CD4-positive, alpha-beta memory T cell (primary cell): Measurements from ENCODE around the gene KDM4E. TPM values are rescaled to one million over a fixed set of nuclear protein-coding genes. Genes with fewer than 3 reads are reported as not detected.

Source experiments
- CTCF ChIA-PET: fragments of 350-600 bp; sonication (Branson Sonifier 250); formaldehyde crosslinking; loops from one replicate; lab custom pipeline; 2021; ENCODE audit warnings: inconsistent platforms; ENCODE audit not compliant: partially characterized antibody; lab: Charles Lee
- POLR2A ChIA-PET: fragments of 350-600 bp; sonication (Branson Sonifier 250); formaldehyde crosslinking; loops from one replicate; lab custom pipeline; 2021; ENCODE audit not compliant: partially characterized antibody; lab: Charles Lee
- DNase-seq, 5 donors: peaks; one replicate each; pipeline versions ENCODE4 v3.0.0 to v3.0.0-alpha.2; 2020 to 2022; ENCODE audit warnings: mixed read lengths in 1 of 5
- H3K27ac ChIP-seq: one replicate; pipeline ENCODE4 v1.7.0; 2013; ENCODE audit warnings: low read depth, low read length
- H3K27me3 ChIP-seq: 2 replicates; pipeline ENCODE4 v1.7.0; 2013; ENCODE audit warnings: mild to moderate bottlenecking, low read length, moderate library complexity; ENCODE audit not compliant: insufficient read depth
- H3K36me3 ChIP-seq: 2 replicates; pipeline ENCODE4 v1.7.0; 2013; ENCODE audit warnings: mild to moderate bottlenecking, low read length, moderate library complexity; ENCODE audit not compliant: insufficient read depth
- H3K4me1 ChIP-seq: 2 replicates; pipeline ENCODE4 v1.7.0; 2013; ENCODE audit warnings: mild to moderate bottlenecking, low read length, moderate library complexity; ENCODE audit not compliant: insufficient read depth
- H3K4me3 ChIP-seq, 2 donors: one replicate each; pipeline ENCODE4 v1.7.0; 2013; ENCODE audit warnings: low read length in 2 of 2, mild to moderate bottlenecking in 1 of 2
- H3K9me3 ChIP-seq, 2 donors: one replicate each; pipeline ENCODE4 v1.7.0; 2013; ENCODE audit warnings: low read length in 2 of 2, control low read depth in 1 of 2; ENCODE audit not compliant: control insufficient read depth in 1 of 2
- H3K27ac Mint-ChIP-seq, 7 donors: one replicate each; pipeline ENCODE4 v1.8.0; 2020 to 2021; ENCODE audit warnings: mixed read lengths in 7 of 7, mild to moderate bottlenecking in 6 of 7, inconsistent platforms in 3 of 7, moderate library complexity in 3 of 7
- H3K27me3 Mint-ChIP-seq, 2 donors: one replicate each; pipeline ENCODE4 v1.8.0; 2020 to 2021; ENCODE audit warnings: mixed read lengths in 2 of 2
- H3K36me3 Mint-ChIP-seq, 2 donors: one replicate each; pipeline ENCODE4 v1.8.0; 2020 to 2021; ENCODE audit warnings: mixed read lengths in 2 of 2, inconsistent platforms in 1 of 2, mild to moderate bottlenecking in 1 of 2
- H3K4me1 Mint-ChIP-seq, 4 donors: one replicate each; pipeline ENCODE4 v1.8.0; 2020 to 2021; ENCODE audit warnings: mixed read lengths in 4 of 4, mild to moderate bottlenecking in 1 of 4
- H3K4me3 Mint-ChIP-seq, 8 donors: one replicate each; pipeline ENCODE4 v1.8.0; 2020 to 2021; ENCODE audit warnings: mixed read lengths in 8 of 8, mild to moderate bottlenecking in 7 of 8, moderate library complexity in 6 of 8, inconsistent platforms in 3 of 8
- H3K9me3 Mint-ChIP-seq, 8 donors: one replicate each; pipeline ENCODE4 v1.8.0; 2020 to 2021; ENCODE audit warnings: mixed read lengths in 8 of 8, mild to moderate bottlenecking in 5 of 8, inconsistent platforms in 3 of 8, moderate library complexity in 1 of 8
- intact Hi-C: fragments of 100-400 bp; cut with micrococcal nuclease; formaldehyde crosslinking; loops from one replicate; pipeline ENCODE4 v1.15.1; 2023
- polyA plus RNA-seq, 2 donors: library from polyadenylated mRNA; unstranded; fragments of 300-500 nt; fragmentation: Illumina TruSeq; gene quantifications; one replicate each; pipeline ENCODE4 v1.2.3, GENCODE V29; 2021
- total RNA-seq, 2 experiments: library from RNA; stranded (reverse); gene quantifications; one replicate each; pipeline ENCODE4 v1.2.3, GENCODE V29; 2021

KDM4E gene
- total and polyA plus RNA-seq, 4 experiments from 2014 or later: not detected

DNA sequence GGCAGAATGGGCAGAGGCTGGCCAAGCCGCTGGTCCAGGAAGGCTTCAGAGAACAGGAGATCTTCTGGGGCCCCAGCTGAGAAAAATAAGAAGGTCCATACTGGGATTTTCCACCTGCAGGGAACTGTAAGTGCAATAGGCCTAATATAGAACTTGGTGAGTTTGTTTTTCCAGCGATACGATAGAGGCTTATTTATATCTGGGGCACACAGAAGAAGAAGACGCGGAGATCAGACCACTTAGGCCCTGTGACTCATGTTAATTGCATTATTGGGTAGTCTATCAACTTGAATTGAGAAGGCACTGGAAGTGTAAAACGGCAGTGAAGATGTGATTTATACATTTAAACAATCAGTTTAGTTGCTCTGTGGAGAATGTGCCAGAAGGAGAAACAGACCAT is 34.0 kb downstream of the KDM4E start:
- CTCF ChIA-PET: no interaction called here

GRCh38 chr11:95065336-95065735 is 40.3 kb downstream of the KDM4E start:
- Histone ChIP-seq H3K4me1 (peaks cover 21% of the 10 kb centered on the region), H3K36me3 (no peaks in the 10 kb centered on the region), H3K9me3 (no peaks in the 10 kb centered on the region), H3K27me3 (no peaks in the 10 kb centered on the region), H3K4me3 (no peak overlapping the region), H3K27ac (no peak overlapping the region)
- intact Hi-C loops: loop anchor here (5.0 kb wide), 4 partner anchors 573 to 1868 kb away; partner anchors contain the start of genes ANKRD49, MRE11 and SLC36A4
- no peak for DNase-seq
- Mint-ChIP-seq H3K36me3 (peaks cover 4 to 13% of the 10 kb centered on the region in 2 donors), H3K4me3 (no peak overlapping the region), H3K4me1 (peaks cover 10 to 24% (median 17%) of the 10 kb centered on the region in 4 donors), H3K27ac (no peak overlapping the region), H3K9me3 (no peaks in the 10 kb centered on the region), H3K27me3 (peaks cover 0 to 8% of the 10 kb centered on the region in 2 donors)
- CTCF ChIA-PET: interaction anchor here (1.0 to 10.0 kb wide), 2 partner anchors 24 to 85 kb away, joined by 3 to 167 read pairs; no protein-coding TSS in a partner anchor
- POLR2A ChIA-PET: interaction anchor here (6.4 to 13.9 kb wide), 2 partner anchors 27 to 86 kb away, joined by 138 to 376 read pairs; partner anchors contain the start of gene ENDOD1

More for the DNA sequence above, 34.0 kb downstream of the KDM4E start:
- H3K36me3 ChIP-seq: no peaks in the 10 kb centered on the region
- H3K4me1 ChIP-seq: no peaks in the 10 kb centered on the region
- Mint-ChIP-seq H3K36me3 (peaks cover 0 to 3% of the 10 kb centered on the region in 2 donors), H3K4me3 (no peak overlapping the region), H3K27ac (no peak overlapping the region), H3K4me1 (no peaks in the 10 kb centered on the region), H3K27me3 (peaks cover 17 to 18% of the 10 kb centered on the region in 2 donors), H3K9me3 (no peaks in the 10 kb centered on the region)
- no peaks in the 10 kb centered on the region for H3K9me3 ChIP-seq
- H3K27ac ChIP-seq: no peak overlapping the region
- peaks cover 5% of the 10 kb centered on the region for H3K27me3 ChIP-seq
- H3K4me3 ChIP-seq: no peak overlapping the region
- DNase-seq: no peak
- intact Hi-C loops: no loop called here
- POLR2A ChIA-PET: interaction anchor here (1.8 kb wide), 1 partner anchor 9 kb away, joined by 12 read pairs; the partner anchor contains the start of gene SRSF8

- H3K27me3 Mint-ChIP-seq: peaks cover 0 to 3% of the 10 kb centered on the region in 2 donors
Measured at GRCh38 chr11:95066716-95067038, 41.6 kb downstream of the KDM4E start, which contains the start of gene SRSF8. SRSF8 (plus strand) TSS chr11:95066919; CDS start chr11:95067227, 308 bp downstream.

GRCh38 chr11:95067039-95067840 is 42.2 kb downstream of the KDM4E start:
- H3K9me3 Mint-ChIP-seq: no peaks in the 10 kb centered on the region
- peaks cover 20 to 35% (median 29%) of the 10 kb centered on the region in 4 donors for H3K4me1 Mint-ChIP-seq
- ChIA-PET POLR2A (interaction anchor here (0.6 to 13.9 kb wide), 40 partner anchors 9 to 1327 kb away, joined by 3 to 376 read pairs (median 4); partner anchors contain the start of genes C11orf54, CCDC82, CEP57 and CWC15), CTCF (interaction anchor here (0.7 to 10.0 kb wide), 24 partner anchors 9 to 1327 kb away, joined by 3 to 167 read pairs (median 5); partner anchors contain the start of genes CWC15, ENDOD1, FAM76B and KDM4D)
- Histone ChIP-seq H3K4me3 (peak overlapping the region; percentile 92 to 96), H3K27me3 (no peaks in the 10 kb centered on the region), H3K27ac (peak overlapping the region; percentile 95), H3K36me3 (no peaks in the 10 kb centered on the region), H3K9me3 (no peaks in the 10 kb centered on the region), H3K4me1 (peaks cover 32% of the 10 kb centered on the region)
- intact Hi-C loops: loop anchor here (1.0 to 5.0 kb wide), 6 partner anchors 94 to 1870 kb away; partner anchors contain the start of genes ANKRD49, CWC15, KDM4D and MRE11
- peaks cover 0 to 3% of the 10 kb centered on the region in 2 donors for H3K27me3 Mint-ChIP-seq
- peak; percentile 72 to 80 (median 78) for DNase-seq
- peak overlapping the region; percentile 94 to 98 (median 96) for H3K27ac Mint-ChIP-seq
- H3K4me3 Mint-ChIP-seq: peak overlapping the region; percentile 94 to 98 (median 96)
- H3K36me3 Mint-ChIP-seq: peaks cover 10 to 18% of the 10 kb centered on the region in 2 donors

More at GRCh38 chr11:95066716-95067038, 41.6 kb downstream of the KDM4E start, which contains the start of gene SRSF8:
- Mint-ChIP-seq H3K27ac (peak within 1 kb of the TSS; percentile 94 to 98 (median 96)), H3K9me3 (no peaks in the 10 kb centered on the region), H3K4me1 (peaks cover 20 to 33% (median 27%) of the 10 kb centered on the region in 4 donors), H3K36me3 (peaks cover 10 to 18% of the 10 kb centered on the region in 2 donors), H3K4me3 (peak within 1 kb of the TSS; percentile 94 to 98 (median 96))
- Histone ChIP-seq H3K36me3 (no peaks in the 10 kb centered on the region), H3K9me3 (no peaks in the 10 kb centered on the region), H3K4me1 (peaks cover 32% of the 10 kb centered on the region), H3K27me3 (no peaks in the 10 kb centered on the region), H3K27ac (peak within 1 kb of the TSS; percentile 95), H3K4me3 (peak within 1 kb of the TSS; percentile 92 to 96)
- ChIA-PET POLR2A (interaction anchor here (0.6 to 13.9 kb wide), 24 partner anchors 8 to 1325 kb away, joined by 3 to 376 read pairs (median 10); partner anchors contain the start of genes C11orf54, CCDC82, CEP57 and CWC15), CTCF (interaction anchor here (0.8 to 10.0 kb wide), 20 partner anchors 9 to 1327 kb away, joined by 3 to 167 read pairs (median 6); partner anchors contain the start of genes CWC15, ENDOD1, FAM76B and KDM4D)
- intact Hi-C loops: loop anchor here (1.0 to 5.0 kb wide), 6 partner anchors 93 to 1869 kb away; partner anchors contain the start of genes ANKRD49, CWC15, KDM4D and MRE11
- DNase-seq: no peak

DNA sequence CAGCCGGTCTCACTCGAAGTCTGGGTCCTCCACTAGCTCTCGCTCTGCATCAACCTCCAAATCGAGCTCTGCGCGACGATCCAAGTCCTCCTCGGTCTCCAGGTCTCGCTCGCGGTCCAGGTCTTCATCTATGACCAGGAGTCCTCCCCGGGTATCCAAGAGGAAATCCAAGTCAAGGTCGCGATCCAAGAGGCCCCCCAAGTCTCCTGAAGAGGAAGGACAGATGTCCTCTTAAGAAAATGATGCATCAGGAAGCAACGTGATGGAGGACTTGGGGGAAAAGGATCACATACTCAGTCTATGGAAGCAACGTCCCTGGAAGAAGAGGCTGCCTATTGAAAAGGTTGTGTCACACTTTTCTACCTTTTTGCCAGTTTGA is 42.8 kb downstream of the KDM4E start:
- CTCF ChIA-PET: interaction anchor here (0.7 to 10.0 kb wide), 21 partner anchors 8 to 839 kb away, joined by 3 to 167 read pairs (median 7); partner anchors contain the start of genes CWC15, ENDOD1, FAM76B and KDM4D
- no peaks in the 10 kb centered on the region for H3K9me3 ChIP-seq
- DNase-seq: no peak
- peak overlapping the region; percentile 92 to 96 for H3K4me3 ChIP-seq
- H3K27me3 Mint-ChIP-seq: peaks cover 0 to 1% of the 10 kb centered on the region in 2 donors
- POLR2A ChIA-PET: interaction anchor here (0.6 to 13.9 kb wide), 36 partner anchors 9 to 1328 kb away, joined by 3 to 376 read pairs (median 5); partner anchors contain the start of genes C11orf54, CCDC82, CEP57 and CWC15
- intact Hi-C loops: loop anchor here (1.0 to 5.0 kb wide), 11 partner anchors 21 to 1871 kb away; partner anchors contain the start of genes ANKRD49, CWC15, ENDOD1 and FAM76B
- H3K36me3 ChIP-seq: no peaks in the 10 kb centered on the region
- H3K4me1 ChIP-seq: peaks cover 32% of the 10 kb centered on the region
- H3K27ac ChIP-seq: peak overlapping the region; percentile 95
- no peaks in the 10 kb centered on the region for H3K27me3 ChIP-seq
- H3K4me1 Mint-ChIP-seq: peaks cover 20 to 41% (median 34%) of the 10 kb centered on the region in 4 donors
- peak overlapping the region; percentile 93 to 98 (median 94) for H3K27ac Mint-ChIP-seq
- H3K4me3 Mint-ChIP-seq: peak overlapping the region; percentile 94 to 98 (median 96)
- H3K36me3 Mint-ChIP-seq: peaks cover 10 to 18% of the 10 kb centered on the region in 2 donors
- H3K9me3 Mint-ChIP-seq: no peaks in the 10 kb centered on the region

DNA sequence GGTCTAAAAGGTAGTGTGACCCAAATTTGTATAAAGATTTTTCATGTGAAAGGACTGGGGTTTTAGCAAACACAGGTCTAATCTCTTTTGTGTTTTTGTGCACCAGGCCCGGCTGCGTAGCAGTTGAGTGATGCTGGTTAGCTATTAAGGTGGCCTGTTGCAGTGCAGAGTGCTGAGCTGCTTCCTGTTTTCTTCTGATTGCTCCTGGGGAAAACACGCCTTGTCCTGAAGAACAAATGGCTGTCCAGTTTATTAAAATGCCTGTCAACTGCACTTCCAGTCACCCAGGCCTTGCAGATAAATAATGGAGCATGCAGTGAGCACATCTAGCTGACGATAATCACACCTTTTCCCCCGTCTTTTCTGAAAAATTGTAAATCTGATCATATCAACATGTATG is 43.5 kb downstream of the KDM4E start:
- H3K9me3 Mint-ChIP-seq: no peaks in the 10 kb centered on the region

More for the DNA sequence above, 43.5 kb downstream of the KDM4E start:
- H3K9me3 ChIP-seq: no peaks in the 10 kb centered on the region
- H3K4me3 Mint-ChIP-seq: peak overlapping the region; percentile 94 to 98 (median 96)
- H3K36me3 Mint-ChIP-seq: peaks cover 10 to 18% of the 10 kb centered on the region in 2 donors
- ChIA-PET POLR2A (interaction anchor here (0.7 to 13.9 kb wide), 26 partner anchors 8 to 1327 kb away, joined by 3 to 376 read pairs (median 8); partner anchors contain the start of genes C11orf54, CCDC82, CEP57 and CWC15), CTCF (interaction anchor here (0.6 to 10.0 kb wide), 13 partner anchors 8 to 721 kb away, joined by 3 to 167 read pairs (median 11); partner anchors contain the start of genes CEP57, CWC15, ENDOD1 and FAM76B)
- H3K27me3 Mint-ChIP-seq: no peaks in the 10 kb centered on the region
- H3K4me3 ChIP-seq: peak overlapping the region; percentile 92 to 96
- H3K27me3 ChIP-seq: no peaks in the 10 kb centered on the region
- H3K4me1 Mint-ChIP-seq: peaks cover 20 to 44% (median 36%) of the 10 kb centered on the region in 4 donors
- H3K4me1 ChIP-seq: peaks cover 32% of the 10 kb centered on the region
- peak; percentile 77 to 89 (median 85) for DNase-seq
- no peaks in the 10 kb centered on the region for H3K36me3 ChIP-seq
- intact Hi-C loops: loop anchor here (1.0 to 5.0 kb wide), 9 partner anchors 21 to 1871 kb away; partner anchors contain the start of genes ANKRD49, ENDOD1, FAM76B and JRKL
- H3K27ac Mint-ChIP-seq: peak overlapping the region; percentile 93 to 98 (median 94)
- H3K27ac ChIP-seq: peak overlapping the region; percentile 95
